ENCODE results near the gene WNT16. TPM values are rescaled to one million over a fixed set of nuclear protein-coding genes. Genes with fewer than 3 reads are reported as not detected.
A peak's percentile ranks its signal among the peaks of the same experiment; 100 is the strongest.

The WNT16 gene
- total and polyA plus RNA-seq, 2 of the 8 experiments (the other 6 are each of a cell fraction or from before 2014, with no cell fraction given): 0.11 to 0.52 TPM

GRCh38 chr7:121329191-121330052, 622 bp downstream of the WNT16 start (continued):
- peak in 1 of 2 experiments; percentile 62; a peak in 1 of 4 replicates for TF ChIP-seq HDAC2 (IDR thresholded peaks at IDR 0.05; ENCODE audit: borderline replicate concordance in 1 of 2, low read depth in 2 of 2, low read length in 2 of 2)
- peak; percentile 62 for TF ChIP-seq RNF2 (IDR thresholded peaks at IDR 0.05; ENCODE audit: borderline replicate concordance, low read depth, low read length, missing control alignments, poor library complexity, severe bottlenecking)
- TF ChIP-seq SIN3A (conservative IDR thresholded peaks at IDR 0.05 in 1 of 2, IDR thresholded peaks at IDR 0.05 in 1 of 2; ENCODE audit: low read depth in 1 of 2, low read length in 2 of 2): 0 out of 4 replicates have a peak, but pooled peaks of 1 of the 2 experiments have one; percentile 2
- peak; percentile 70 for TF ChIP-seq SUZ12 (IDR thresholded peaks at IDR 0.05; ENCODE audit: low read length)
- no peak for TF ChIP-seq NRF1 (IDR thresholded peaks at IDR 0.05; ENCODE audit: low read depth, low read length)
- TF ChIP-seq RBBP5 (IDR thresholded peaks at IDR 0.05; ENCODE audit: borderline replicate concordance, low read depth, low read length): peak; percentile 35; the same call in 1 of the 2 replicates
- TF ChIP-seq RAD21 (IDR thresholded peaks at IDR 0.05 in 1 of 2, conservative IDR thresholded peaks at IDR 0.05 in 1 of 2; ENCODE audit: low read depth in 2 of 2, low read length in 2 of 2): peak; percentile 38 to 54
- 0 out of 2 replicates have a peak, but pooled peaks have one; percentile 6 for TF ChIP-seq TEAD4 (IDR thresholded peaks at IDR 0.05; ENCODE audit: low read depth, low read length)
- peak; percentile 38; the same call in 1 of the 2 replicates for TF ChIP-seq USF2 (IDR thresholded peaks at IDR 0.05; ENCODE audit: low read length)

Measured in H1 (cell line).